Measurements from ENCODE around the gene CUEDC1.

- TF ChIP-seq CTCF (conservative IDR thresholded peaks at IDR 0.05): no peak
- no peak for TF ChIP-seq EZH2 (IDR thresholded peaks at IDR 0.05; ENCODE audit: low read depth)
These were observed 42.0 kb upstream of the CUEDC1 start for GRCh38 chr17:57997085-57997809.

Measured in PC-9 (cell line).